Chondrocyte (in vitro differentiated cells): ENCODE results near the gene ZSCAN31. TPM values are rescaled to one million over a fixed set of nuclear protein-coding genes. Genes with fewer than 3 reads are reported as not detected.

Experiments used
- DNase-seq: peaks from one replicate; pipeline ENCODE4 v3.0.0; 2021; ENCODE audit warnings: mixed read lengths, low spot score
- H3K27ac Mint-ChIP-seq: one replicate; pipeline ENCODE4 v1.8.0; 2021; ENCODE audit warnings: mild to moderate bottlenecking, moderate library complexity, mixed read lengths; ENCODE audit not compliant: unreplicated experiment
- H3K27me3 Mint-ChIP-seq: 2 replicates; pipeline ENCODE4 v1.8.0; 2021; ENCODE audit warnings: low read depth, mixed read lengths
- H3K36me3 Mint-ChIP-seq: 2 replicates; pipeline ENCODE4 v1.8.0; 2021; ENCODE audit warnings: low read depth, mixed read lengths
- H3K4me1 Mint-ChIP-seq: 2 replicates; pipeline ENCODE4 v1.8.0; 2021; ENCODE audit warnings: low read depth, mild to moderate bottlenecking, mixed read lengths
- H3K4me3 Mint-ChIP-seq: one replicate; pipeline ENCODE4 v1.8.0; 2021; ENCODE audit warnings: mild to moderate bottlenecking, moderate library complexity, mixed read lengths; ENCODE audit not compliant: unreplicated experiment
- H3K9me3 Mint-ChIP-seq: 2 replicates; pipeline ENCODE4 v1.8.0; 2021; ENCODE audit warnings: low read depth, mixed read lengths
- CTCF ChIP-seq: fragments of 200-600 bp; sonication (generic); IDR thresholded peaks from 2 replicates; pipeline ENCODE4 v1.5.0; 2021; ENCODE audit warnings: antibody characterized with exemption, mild to moderate bottlenecking, moderate library complexity
- total RNA-seq: library from RNA; stranded (reverse); gene quantifications from 3 replicates; pipeline ENCODE4 v1.2.1, GENCODE V29; 2021

The ZSCAN31 gene
- total RNA-seq, 1 donor from 2014 or later, result 2.6 TPM

- Mint-ChIP-seq H3K36me3 (no peaks in the 10 kb centered on the region), H3K9me3 (peaks cover 3% of the 10 kb centered on the region), H3K27ac (no peak overlapping the region), H3K4me1 (peaks cover 9% of the 10 kb centered on the region), H3K27me3 (peaks cover 26% of the 10 kb centered on the region), H3K4me3 (no peak overlapping the region)
- DNase-seq, result no peak
- TF ChIP-seq CTCF, result no peak
Measured at GRCh38 chr6:28345201-28345600, 9.3 kb upstream of the ZSCAN31 start.

DNA sequence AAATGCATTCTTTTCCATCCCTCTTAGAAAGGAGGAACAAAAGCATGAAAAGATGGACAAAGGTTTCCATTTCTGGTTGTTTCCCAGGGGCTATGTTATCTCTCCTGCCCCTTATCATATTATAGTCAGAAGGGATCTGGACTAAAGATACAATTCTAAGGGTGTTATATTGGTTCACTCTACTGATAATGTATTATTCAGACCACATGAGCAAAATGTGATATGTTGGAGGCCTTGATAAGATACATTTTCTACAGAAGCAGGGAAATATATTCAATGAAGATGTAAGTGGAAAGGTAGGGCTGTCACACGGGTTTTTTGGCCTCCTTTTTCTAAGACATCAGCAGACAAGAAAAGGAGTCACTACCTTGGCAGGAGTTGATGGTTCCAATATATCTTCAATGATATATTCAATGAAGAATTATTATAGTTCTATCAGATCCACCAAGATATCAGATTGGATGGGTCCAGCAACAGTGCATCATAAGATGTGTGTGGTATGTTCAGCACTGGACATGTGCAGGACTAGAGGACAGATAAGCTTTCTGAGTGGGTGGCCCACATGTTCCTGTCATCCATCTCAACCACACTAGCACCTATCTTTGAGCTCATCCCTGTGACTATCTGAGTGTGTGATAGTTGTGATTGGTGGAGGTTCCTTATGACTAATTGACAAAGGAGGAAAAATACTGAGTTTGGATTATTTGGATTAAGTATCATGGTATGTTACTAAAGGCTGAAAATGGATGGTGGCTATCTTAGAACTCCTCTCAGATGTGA lies 8.1 kb upstream of the ZSCAN31 start:
- no peaks in the 10 kb centered on the region for H3K36me3 Mint-ChIP-seq
- peaks cover 26% of the 10 kb centered on the region for H3K27me3 Mint-ChIP-seq
- H3K27ac Mint-ChIP-seq, result no peak overlapping the region
- H3K9me3 Mint-ChIP-seq, result peaks cover 4% of the 10 kb centered on the region
- no peak overlapping the region for H3K4me3 Mint-ChIP-seq
- H3K4me1 Mint-ChIP-seq, result no peaks in the 10 kb centered on the region
- no peak for TF ChIP-seq CTCF
- DNase-seq, result no peak

DNA sequence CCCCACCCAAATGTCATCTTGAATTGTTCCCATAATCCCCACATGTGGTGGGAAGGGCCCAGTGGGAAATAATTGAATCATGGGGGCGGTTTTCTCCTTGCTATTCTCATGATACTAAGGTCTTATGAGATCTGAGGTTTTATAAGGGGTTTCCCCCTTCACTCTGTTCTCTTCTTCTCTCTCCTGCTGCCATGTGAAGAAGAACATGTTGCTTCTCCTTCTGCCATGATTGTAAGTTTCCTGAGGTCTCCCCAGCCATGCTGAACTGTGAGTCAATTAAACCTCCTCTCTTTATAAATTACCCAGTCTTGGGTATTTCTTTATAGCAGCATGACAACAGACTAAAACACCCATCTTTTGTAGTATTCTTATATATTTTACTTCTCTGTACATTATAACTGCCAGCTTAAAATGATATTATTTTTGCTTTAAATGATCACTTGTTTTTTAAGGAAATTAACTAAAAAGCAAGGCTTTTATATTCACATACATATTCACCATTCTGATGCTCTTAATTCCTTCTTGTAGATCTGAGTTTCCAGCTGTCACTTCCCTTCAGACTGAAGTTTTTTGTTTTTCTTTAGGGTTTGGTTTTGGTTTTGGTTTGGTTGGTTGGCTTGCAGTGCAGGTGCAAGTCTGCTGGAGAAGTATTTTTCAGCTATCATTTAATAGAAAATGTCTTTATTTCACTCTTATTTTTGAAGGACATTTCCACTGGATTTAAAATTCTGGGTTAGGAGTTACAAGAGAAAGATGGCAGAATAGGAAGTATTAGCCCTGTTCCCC lies 4.6 kb upstream of the ZSCAN31 start:
- Mint-ChIP-seq H3K27me3 (peaks cover 10% of the 10 kb centered on the region), H3K36me3 (no peaks in the 10 kb centered on the region), H3K4me3 (no peak overlapping the region), H3K9me3 (peaks cover 4% of the 10 kb centered on the region), H3K27ac (no peak overlapping the region), H3K4me1 (no peaks in the 10 kb centered on the region)
- no peak for DNase-seq
- TF ChIP-seq CTCF, result no peak

GRCh38 chr6:28337121-28337520 lies 1.2 kb upstream of the ZSCAN31 start:
- Mint-ChIP-seq H3K36me3 (no peaks in the 10 kb centered on the region), H3K4me3 (no peak overlapping the region)
- DNase-seq, result no peak

More at GRCh38 chr6:28337121-28337520, 1.2 kb upstream of the ZSCAN31 start:
- Mint-ChIP-seq H3K9me3 (peaks cover 4% of the 10 kb centered on the region), H3K27me3 (no peaks in the 10 kb centered on the region), H3K27ac (no peak overlapping the region), H3K4me1 (peaks cover 3% of the 10 kb centered on the region)
- no peak for TF ChIP-seq CTCF
